HG02973 (cell line): ENCODE data around the gene MGRN1.

Experiments used
- ATAC-seq: cut with Tn5 transposase; IDR thresholded peaks from one replicate; pipeline ENCODE4 v1.9.1; 2021; ENCODE audit warnings: moderate library complexity; ENCODE audit not compliant: unreplicated experiment

MGRN1 gene

DNA sequence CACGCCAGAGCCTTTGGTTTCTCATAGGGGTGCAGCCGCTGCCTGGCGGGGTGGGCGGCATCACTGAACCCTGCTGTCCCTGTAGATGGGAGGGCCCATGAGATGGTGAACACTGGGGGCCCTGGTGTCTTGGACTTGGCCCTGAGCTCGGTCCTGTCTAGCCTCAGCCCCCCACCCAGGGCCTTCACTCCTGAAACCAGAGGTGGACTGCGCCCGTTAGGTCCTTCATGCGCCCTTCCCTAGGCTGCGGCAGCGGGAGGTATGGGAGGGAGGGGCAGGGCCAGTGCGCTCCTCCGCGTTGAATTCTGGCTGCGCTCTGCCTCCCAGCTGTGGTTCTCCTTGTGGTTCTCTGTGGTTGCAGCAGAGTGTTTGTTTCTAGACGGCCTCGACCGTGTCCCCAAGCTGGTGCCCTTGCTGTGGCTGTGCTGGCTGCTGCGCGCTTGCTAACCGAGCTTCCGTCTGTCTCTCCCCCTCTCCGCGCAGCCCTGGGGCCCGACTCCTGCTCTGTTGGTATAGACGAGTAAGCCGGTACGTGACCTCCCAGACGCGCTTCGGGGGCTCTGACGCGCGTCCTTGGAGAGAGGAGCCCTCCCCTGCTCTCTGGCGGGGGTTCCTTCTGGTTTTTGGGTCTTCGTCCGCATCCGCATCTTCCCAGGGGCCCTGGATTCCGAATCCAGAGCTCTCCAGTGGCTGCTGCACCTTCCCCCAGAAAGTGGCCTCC is 61.3 kb downstream of the MGRN1 start:
- ATAC-seq: no peak

- no peak for ATAC-seq
Measured at GRCh38 chr16:4686497-4687210, 62.0 kb downstream of the MGRN1 start.

GRCh38 chr16:4687416-4687815 is 62.8 kb downstream of the MGRN1 start:
- no peak for ATAC-seq

GRCh38 chr16:4687946-4688673 is 63.5 kb downstream of the MGRN1 start:
- ATAC-seq: no peak

- no peak for ATAC-seq
Measured at GRCh38 chr16:4688674-4689045, 64.0 kb downstream of the MGRN1 start.

DNA sequence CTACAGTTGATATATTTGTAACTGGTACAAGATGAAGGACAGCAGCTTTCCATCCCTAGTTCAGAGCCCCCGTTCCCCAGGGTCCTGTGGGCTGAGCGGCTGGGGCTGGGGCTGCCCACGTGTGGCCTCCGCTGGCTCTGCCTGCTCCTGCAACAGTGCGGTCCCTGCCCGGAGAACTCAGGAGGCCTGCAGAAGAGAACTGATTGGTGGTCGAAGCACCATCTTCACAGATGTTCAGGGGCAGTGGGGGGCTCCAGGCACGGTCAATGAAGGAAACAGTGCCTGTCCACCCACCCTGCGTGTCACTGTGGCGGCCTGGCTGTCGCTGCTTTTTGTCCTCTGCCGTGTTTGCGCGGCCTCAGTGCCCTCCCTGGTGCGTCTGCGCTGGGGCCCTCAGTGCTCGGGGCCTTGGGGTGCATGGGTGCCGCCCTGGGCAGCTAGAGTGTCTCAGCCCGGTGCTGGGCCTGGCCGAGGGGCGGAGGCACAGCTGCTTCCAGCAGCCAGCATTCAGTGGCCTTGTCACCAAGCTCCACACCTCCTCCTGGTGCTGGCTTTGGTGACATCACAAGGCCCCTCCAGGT is 64.6 kb downstream of the MGRN1 start:
- no peak for ATAC-seq

GRCh38 chr16:4689864-4690704 is 65.5 kb downstream of the MGRN1 start:
- no peak for ATAC-seq

DNA sequence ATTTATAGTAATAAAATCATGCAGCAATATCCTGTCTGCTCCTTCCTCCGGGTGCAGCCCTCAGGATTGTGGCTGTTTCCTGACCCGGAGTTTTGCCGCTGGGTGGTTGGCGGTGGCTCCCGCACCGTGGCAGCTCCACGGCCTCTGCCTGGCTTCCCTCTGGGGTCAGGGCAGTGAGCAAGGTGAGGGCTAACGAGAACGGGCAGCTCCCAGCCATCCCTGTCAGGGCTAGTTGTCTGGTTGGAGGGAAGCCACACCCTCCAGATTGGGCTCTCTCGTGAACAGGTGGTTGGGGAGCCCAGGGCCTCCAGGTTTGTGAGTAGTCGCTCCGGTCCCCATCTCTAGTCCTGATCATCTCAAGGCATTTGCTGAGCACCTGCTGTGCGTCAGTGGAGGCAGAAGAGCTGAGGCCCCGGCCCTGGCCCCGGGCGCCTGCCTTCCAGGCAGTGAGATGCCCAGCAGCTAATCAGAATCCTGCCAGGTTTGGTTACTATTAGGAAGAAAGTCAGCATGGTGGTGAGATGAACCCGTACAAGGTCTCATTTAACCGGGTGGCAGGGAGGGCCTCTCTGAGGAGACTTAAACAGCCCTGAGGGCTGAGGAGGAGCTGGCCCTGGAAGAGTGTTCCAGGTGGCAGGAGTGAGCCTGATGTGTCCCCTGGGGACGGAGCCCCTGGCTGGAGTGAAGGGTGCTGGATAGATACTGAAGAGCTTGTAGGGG is 66.5 kb downstream of the MGRN1 start:
- no peak for ATAC-seq

GRCh38 chr16:4691666-4692412 is 67.2 kb downstream of the MGRN1 start:
- ATAC-seq: no peak

GRCh38 chr16:4692460-4693295 is 68.1 kb downstream of the MGRN1 start:
- ATAC-seq: peak; percentile 4

DNA sequence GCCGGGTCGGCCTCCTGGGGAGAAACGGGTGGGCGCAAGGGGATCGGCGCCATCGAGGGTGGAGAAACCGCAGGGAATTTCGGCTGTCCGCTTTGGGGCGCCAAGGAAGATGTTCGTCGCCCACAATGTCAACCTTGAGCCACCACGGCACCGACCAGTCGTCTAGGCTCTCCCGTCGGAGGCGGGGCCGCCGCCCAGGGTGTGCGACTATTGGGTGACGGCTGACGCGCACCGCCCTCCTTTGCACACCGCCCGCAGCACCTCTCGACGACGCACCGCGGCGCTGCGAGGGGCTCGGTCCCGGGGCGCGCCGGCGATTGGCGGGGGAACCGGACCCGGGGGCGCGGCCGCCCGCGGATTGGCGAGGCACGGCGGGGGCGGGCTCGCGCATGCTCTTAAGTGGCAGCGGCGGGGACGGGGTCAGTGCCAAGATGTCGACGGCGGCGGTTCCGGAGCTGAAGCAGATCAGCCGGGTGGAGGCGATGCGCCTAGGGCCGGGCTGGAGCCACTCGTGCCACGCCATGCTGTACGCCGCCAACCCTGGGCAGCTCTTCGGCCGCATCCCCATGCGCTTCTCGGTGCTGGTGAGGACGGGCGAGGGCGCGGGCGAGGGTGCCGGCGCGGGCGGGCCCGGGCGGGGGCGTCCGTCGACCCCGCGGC is 68.8 kb downstream of the MGRN1 start, which contains the start of gene NUDT16L1:
TSS of gene NUDT16L1 (plus strand) at position 267 of the 660 bp plus-strand sequence. CDS start at position 432, 165 bp downstream.
- ATAC-seq: peak; percentile 90

DNA sequence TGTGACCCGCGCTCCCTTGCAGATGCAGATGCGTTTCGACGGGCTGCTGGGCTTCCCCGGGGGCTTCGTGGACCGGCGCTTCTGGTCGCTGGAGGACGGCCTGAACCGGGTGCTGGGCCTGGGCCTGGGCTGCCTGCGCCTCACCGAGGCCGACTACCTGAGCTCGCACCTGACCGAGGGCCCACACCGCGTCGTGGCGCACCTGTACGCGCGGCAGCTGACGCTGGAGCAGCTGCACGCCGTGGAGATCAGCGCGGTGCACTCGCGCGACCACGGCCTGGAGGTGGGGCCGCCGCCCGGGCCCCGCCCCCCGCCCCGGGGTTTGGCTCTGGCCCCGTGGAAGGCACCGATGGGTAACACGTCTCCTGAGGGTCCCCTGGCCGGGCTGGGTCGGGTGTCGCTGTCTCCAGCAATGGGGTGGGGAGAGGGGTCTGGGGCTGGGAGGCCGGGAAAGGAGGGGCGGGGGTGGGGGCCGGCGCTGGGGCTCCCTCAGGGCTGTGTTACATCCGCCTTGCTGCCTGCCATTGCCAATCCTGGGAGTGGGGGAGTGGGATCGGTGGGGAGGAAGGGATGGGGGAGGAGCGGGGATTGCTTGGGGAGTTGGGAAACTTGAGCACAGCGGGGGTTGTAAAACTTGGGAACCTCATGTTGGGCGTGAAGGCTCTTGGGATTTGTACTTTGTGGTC is 69.5 kb downstream of the MGRN1 start:
- ATAC-seq: peak; percentile 1

GRCh38 chr16:4694642-4695451 is 70.2 kb downstream of the MGRN1 start:
- ATAC-seq: no peak

DNA sequence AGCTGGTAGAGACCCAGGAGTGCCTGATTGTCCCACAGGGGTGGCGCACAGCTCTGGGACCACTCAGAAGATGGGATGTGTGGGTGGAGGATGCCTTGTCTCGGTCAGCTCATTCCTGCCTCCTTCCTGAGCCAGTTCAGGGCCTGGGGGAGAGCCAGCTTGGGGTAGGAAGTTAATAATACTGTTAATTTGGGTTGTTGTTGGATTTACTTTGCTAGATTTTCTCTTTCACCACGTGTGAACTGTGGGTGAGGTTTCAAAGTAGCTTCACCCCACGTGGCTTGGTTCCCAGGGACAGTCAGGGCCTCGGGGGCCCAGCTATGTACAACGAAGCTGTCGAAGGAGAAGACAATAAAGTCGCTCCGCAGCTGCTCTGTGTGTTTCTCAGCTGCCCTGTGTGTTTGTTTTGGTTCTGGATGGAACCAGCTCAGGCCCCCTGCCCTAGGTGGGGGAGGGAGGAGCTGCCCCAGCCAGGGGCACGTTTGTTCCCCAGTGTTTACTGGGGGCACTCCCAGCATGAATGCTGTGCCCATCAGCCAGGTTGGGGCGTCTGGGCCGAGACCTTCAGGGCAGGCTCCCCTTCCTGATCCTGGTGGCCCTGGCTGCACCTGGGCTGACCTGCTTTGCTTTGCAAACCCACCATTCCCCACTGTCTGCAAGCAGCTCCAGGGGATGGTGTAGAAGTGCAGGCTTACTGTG is 71.0 kb downstream of the MGRN1 start:
- ATAC-seq: no peak

- no peak for ATAC-seq
Measured at GRCh38 chr16:4696172-4696904, 71.7 kb downstream of the MGRN1 start.
